SIG-M5 (cell line): Measurements from ENCODE around the gene PFKFB1.

ENCODE experiments used
- DNase-seq: peaks from one replicate; lab custom pipeline; 2025; lab: John Stamatoyannopoulos, UW

PFKFB1 gene

DNA sequence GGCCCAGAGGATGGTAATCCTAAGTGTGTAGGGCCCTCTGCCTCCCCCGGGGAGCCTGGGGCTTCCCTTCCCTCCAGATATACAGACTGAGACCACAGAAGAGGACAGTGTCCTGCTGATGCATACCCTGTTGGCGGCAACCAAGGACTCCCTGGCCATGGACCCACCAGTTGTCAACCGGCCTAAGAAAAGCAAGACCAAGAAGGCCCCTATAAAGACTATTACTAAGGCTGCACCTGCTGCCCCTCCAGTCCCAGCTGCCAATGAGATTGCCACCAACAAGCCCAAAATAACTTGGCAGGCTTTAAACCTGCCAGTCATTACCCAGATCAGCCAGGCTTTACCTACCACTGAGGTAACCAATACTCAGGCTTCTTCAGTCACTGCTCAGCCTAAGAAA, 71.4 kb downstream of the PFKFB1 start:
- DNase-seq, result no peak

- no peak for DNase-seq
These were observed 72.5 kb downstream of the PFKFB1 start for GRCh38 chrX:54921427-54922021.

DNA sequence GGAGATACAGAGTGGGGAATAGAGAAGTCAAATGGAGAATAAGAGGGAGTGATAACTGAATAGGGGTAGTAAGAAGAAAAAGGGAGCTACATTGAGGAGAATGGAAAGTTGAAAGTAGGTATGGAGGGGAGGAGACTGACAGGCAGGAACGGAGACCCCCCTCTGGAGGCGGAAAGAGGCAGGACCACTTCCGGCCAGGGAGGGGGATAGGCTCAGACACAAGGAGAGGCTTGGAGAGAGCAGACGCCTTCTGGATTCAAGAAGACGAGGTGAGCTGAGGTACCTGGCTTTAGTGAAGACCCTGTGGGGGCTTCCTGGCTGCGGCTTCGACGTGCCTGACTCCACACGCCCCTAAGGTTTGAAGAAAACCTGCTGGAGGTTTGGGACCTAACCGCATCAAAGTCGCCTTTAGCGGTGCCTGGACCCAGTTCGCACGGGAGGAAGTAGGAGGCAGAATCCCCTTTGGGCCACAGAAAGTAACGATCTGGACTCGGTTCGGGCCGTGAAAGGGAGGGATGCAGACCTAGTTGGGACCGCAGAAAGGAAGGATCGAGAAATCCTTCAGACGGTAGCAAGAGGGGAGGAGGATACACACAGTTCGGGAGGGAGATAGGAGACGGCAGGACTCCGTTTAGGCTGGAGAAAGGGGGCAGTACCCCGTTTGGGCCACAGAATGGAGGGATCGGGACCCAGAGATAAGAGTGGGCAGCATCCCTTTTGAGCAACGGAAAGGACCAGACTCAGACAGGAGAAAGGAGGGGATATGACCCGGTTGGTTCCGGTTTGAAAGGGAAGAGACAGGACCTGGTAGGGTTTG, 73.2 kb downstream of the PFKFB1 start, which contains the start of gene TRO:
Gene TRO, plus strand, starts transcription at position 215 of the 817 bp plus-strand sequence. CDS start 1,423 bp downstream, outside the sequence.
- no peak for DNase-seq

GRCh38 chrX:54909941-54910340, 84.0 kb downstream of the PFKFB1 start:
- DNase-seq, result no peak

DNA sequence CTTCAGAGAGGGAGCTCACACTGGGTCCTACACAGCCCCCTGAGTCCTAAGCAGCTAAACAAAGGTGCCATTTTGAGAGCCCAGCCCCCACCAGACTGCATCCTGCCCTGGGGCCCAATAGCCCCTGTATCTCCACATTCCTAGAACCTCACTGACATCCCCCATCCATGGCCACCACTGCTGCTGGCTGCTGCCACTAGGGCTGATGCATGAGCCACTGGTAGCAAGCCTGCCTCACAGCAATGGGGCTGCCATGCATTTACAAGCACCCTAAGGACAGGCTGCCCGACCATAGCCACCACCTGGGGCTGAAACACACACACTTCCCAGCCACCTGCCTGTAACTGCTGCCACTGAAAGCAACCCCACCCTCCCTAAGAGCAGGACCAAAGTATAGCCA, 99.8 kb downstream of the PFKFB1 start:
- DNase-seq, result no peak

- no peak for DNase-seq
These were observed 102.4 kb downstream of the PFKFB1 start for GRCh38 chrX:54891573-54891972.

- no peak for DNase-seq
These were observed 108.2 kb downstream of the PFKFB1 start for GRCh38 chrX:54885740-54886139.
